H1 (cell line): ENCODE results near the gene FBN1. TPM values are rescaled to one million over a fixed set of nuclear protein-coding genes. Genes with fewer than 3 reads are reported as not detected.

Source experiments
- CTCF ChIA-PET: fragments of 300-600 bp; sonication (Branson Sonifier 250); formaldehyde crosslinking; loops from one replicate; lab custom pipeline; 2021; ENCODE audit not compliant: partially characterized antibody; lab: Charles Lee
- POLR2A ChIA-PET: fragments of 300-600 bp; sonication (Branson Sonifier 250); formaldehyde crosslinking; loops from one replicate; lab custom pipeline; 2021; ENCODE audit warnings: inconsistent platforms; ENCODE audit not compliant: partially characterized antibody; lab: Charles Lee
- DNase-seq, 2 experiments: peaks; one replicate each; pipeline versions ENCODE4 v3.0.0 to v3.0.0-alpha.2; 2010 to 2022; ENCODE audit warnings: low spot score in 2 of 2, low read depth in 1 of 2, mixed read lengths in 1 of 2
- FAIRE-seq: peaks from 2 replicates; lab custom pipeline; 2011; peaks lifted over from hg19 to GRCh38; lab: Jason Lieb, UNC
- H2AFZ ChIP-seq: 2 replicates; pipeline ENCODE4 v1.8.1; 2012; ENCODE audit warnings: low read length, inconsistent platforms
- H2AK5ac ChIP-seq: 2 replicates; pipeline ENCODE4 v1.6.1; 2013; ENCODE audit warnings: low read depth, low read length
- H2BK120ac ChIP-seq: replicated peaks from 2 replicates; pipeline ENCODE3; 2013; ENCODE audit warnings: low read depth, low read length, inconsistent platforms
- H2BK12ac ChIP-seq: 2 replicates; pipeline ENCODE4 v1.6.1; 2013; ENCODE audit warnings: low read depth, low read length
- H2BK15ac ChIP-seq: 2 replicates; pipeline ENCODE4 v1.6.1; 2013; ENCODE audit warnings: low read length
- H2BK20ac ChIP-seq: 2 replicates; pipeline ENCODE4 v1.6.1; 2013; ENCODE audit warnings: low read length
- H2BK5ac ChIP-seq: 2 replicates; pipeline ENCODE4 v1.6.1; 2013; ENCODE audit warnings: low read depth, low read length
- H3K14ac ChIP-seq: 2 replicates; pipeline ENCODE4 v1.6.1; 2013; ENCODE audit warnings: inconsistent platforms; ENCODE audit not compliant: insufficient read length
- H3K18ac ChIP-seq: 2 replicates; pipeline ENCODE4 v1.6.1; 2013; ENCODE audit warnings: low read length; ENCODE audit errors: extremely low read depth
- H3K23ac ChIP-seq: 2 replicates; pipeline ENCODE4 v1.6.1; 2013; ENCODE audit warnings: inconsistent platforms; ENCODE audit not compliant: insufficient read length
- H3K23me2 ChIP-seq: 2 replicates; pipeline ENCODE4 v1.6.1; 2013; ENCODE audit warnings: low read depth, low read length
- H3K27ac ChIP-seq: 2 replicates; pipeline ENCODE4 v1.6.1; 2011; ENCODE audit warnings: low read depth, low read length, inconsistent platforms
- H3K27me3 ChIP-seq, 4 experiments: replicated peaks in 1 of 4; 1 replicate in 1 of 4; 2 replicates in 3 of 4; pipeline versions ENCODE4 v1.6.1 to v1.8.1; 2011 to 2013; ENCODE audit warnings: low read length in 3 of 4, mild to moderate bottlenecking in 3 of 4, inconsistent platforms in 2 of 4, mixed read lengths in 2 of 4, moderate library complexity in 1 of 4; ENCODE audit not compliant: control insufficient read depth in 3 of 4, insufficient read depth in 3 of 4; ENCODE audit errors: extremely low read depth in 1 of 4
- H3K36me3 ChIP-seq, 4 experiments: 2 replicates each; pipeline versions ENCODE4 v1.6.1 to v1.8.1; 2011 to 2013; ENCODE audit warnings: mild to moderate bottlenecking in 4 of 4, low read length in 3 of 4, moderate library complexity in 2 of 4, control low read depth in 1 of 4, inconsistent platforms in 1 of 4; ENCODE audit not compliant: insufficient read depth in 4 of 4, control insufficient read depth in 2 of 4
- H3K4ac ChIP-seq: replicated peaks from 2 replicates; pipeline ENCODE3; 2013; ENCODE audit warnings: low read length, low read depth, mixed read lengths, inconsistent platforms; ENCODE audit not compliant: insufficient read length
- H3K4me1 ChIP-seq, 4 experiments: replicated peaks in 1 of 4; 1 replicate in 1 of 4; 2 replicates in 3 of 4; pipeline versions ENCODE4 v1.6.1 to v1.8.1; 2011 to 2013; ENCODE audit warnings: low read length in 3 of 4, inconsistent platforms in 2 of 4, mixed read lengths in 1 of 4; ENCODE audit not compliant: insufficient read depth in 4 of 4, control insufficient read depth in 3 of 4
- H3K4me2 ChIP-seq, 2 experiments: 2 replicates each; pipeline versions ENCODE4 v1.6.1 to v1.8.1; 2011 to 2013; ENCODE audit warnings: low read depth in 2 of 2, low read length in 2 of 2, control low read depth in 1 of 2, inconsistent platforms in 1 of 2, mild to moderate bottlenecking in 1 of 2; ENCODE audit not compliant: insufficient read depth in 1 of 2
- H3K4me3 ChIP-seq, 4 experiments: fragments of 200-600, 300-600 bp in 1 of 4; sonication (generic), shearing (Covaris generic), sonication (Bioruptor Twin) in 1 of 4; 2 replicates each; pipeline versions ENCODE4 v1.5.1 to v1.8.1; 2011 to 2016; ENCODE audit warnings: low read length in 4 of 4, low read depth in 3 of 4, control low read depth in 2 of 4, inconsistent platforms in 2 of 4, mild to moderate bottlenecking in 2 of 4, mixed read lengths in 1 of 4, moderate library complexity in 1 of 4; ENCODE audit not compliant: insufficient read depth in 2 of 4; ENCODE audit errors: extremely low read depth in 1 of 4
- H3K56ac ChIP-seq: replicated peaks from 2 replicates; pipeline ENCODE3; 2013; ENCODE audit warnings: low read depth, mild to moderate bottlenecking, mixed read lengths, low read length, inconsistent platforms; ENCODE audit not compliant: insufficient read length
- H3K79me1 ChIP-seq: 2 replicates; pipeline ENCODE4 v1.6.1; 2013; ENCODE audit warnings: low read depth, low read length, control low read depth
- H3K79me2 ChIP-seq, 2 experiments: 2 replicates each; pipeline versions ENCODE4 v1.6.1 to v1.8.1; 2012 to 2013; ENCODE audit warnings: low read length in 2 of 2, mild to moderate bottlenecking in 2 of 2, inconsistent platforms in 1 of 2; ENCODE audit not compliant: insufficient read depth in 2 of 2, control insufficient read depth in 1 of 2
- H3K9ac ChIP-seq, 4 experiments: replicated peaks in 1 of 4; 1 replicate in 1 of 4; 2 replicates in 3 of 4; pipeline versions ENCODE4 v1.6.1 to v1.8.1; 2011 to 2013; ENCODE audit warnings: low read depth in 3 of 4, low read length in 3 of 4, control low read depth in 2 of 4, mild to moderate bottlenecking in 2 of 4, moderate library complexity in 2 of 4, inconsistent platforms in 1 of 4; ENCODE audit errors: extremely low read depth in 1 of 4
- H3K9me3 ChIP-seq, 2 experiments: 2 replicates each; pipeline versions ENCODE4 v1.6.1 to v1.8.1; 2012 to 2013; ENCODE audit warnings: mild to moderate bottlenecking in 2 of 2, moderate library complexity in 2 of 2, control low read depth in 1 of 2, inconsistent platforms in 1 of 2, low read depth in 1 of 2, low read length in 1 of 2, mixed read lengths in 1 of 2; ENCODE audit not compliant: insufficient read depth in 2 of 2
- H4K20me1 ChIP-seq, 2 experiments: replicated peaks in 1 of 2; 2 replicates each; pipeline versions ENCODE3 to v1.8.1; 2011 to 2013; ENCODE audit warnings: inconsistent platforms in 2 of 2, low read length in 2 of 2, mild to moderate bottlenecking in 1 of 2; ENCODE audit not compliant: insufficient read depth in 2 of 2, control insufficient read depth in 1 of 2
- H4K5ac ChIP-seq: 2 replicates; pipeline ENCODE4 v1.6.1; 2013; ENCODE audit warnings: low read length, low read depth, mixed read lengths, inconsistent platforms; ENCODE audit not compliant: insufficient read length
- H4K8ac ChIP-seq: 2 replicates; pipeline ENCODE4 v1.8.0; 2013; ENCODE audit warnings: mild to moderate bottlenecking, moderate library complexity, low read length, inconsistent platforms; ENCODE audit not compliant: insufficient read depth; ENCODE audit errors: extremely low read depth
- H4K91ac ChIP-seq: replicated peaks from 2 replicates; pipeline ENCODE3; 2013; ENCODE audit warnings: low read length, mixed read lengths, inconsistent platforms; ENCODE audit not compliant: insufficient read length
- ASH2L ChIP-seq: fragments of 200-600, 300-600 bp; sonication (generic); IDR thresholded peaks from one replicate; pipeline ENCODE4 v1.7.1; 2017; ENCODE audit warnings: low read length
- FOSL1 ChIP-seq: IDR thresholded peaks from 2 replicates; pipeline ENCODE4 v1.6.1; 2011; ENCODE audit warnings: mild to moderate bottlenecking, low read depth, low read length, moderate library complexity; ENCODE audit not compliant: insufficient read depth
- GTF2F1 ChIP-seq: IDR thresholded peaks from 2 replicates; pipeline ENCODE4 v1.6.1; 2012; ENCODE audit warnings: low read depth, low read length, improper control_type of control experiment, borderline replicate concordance
- KDM4A ChIP-seq: IDR thresholded peaks from one replicate; pipeline ENCODE4 v1.7.1; 2012; ENCODE audit warnings: low read depth, mild to moderate bottlenecking, moderate library complexity, low read length, inconsistent platforms; ENCODE audit not compliant: severe bottlenecking
- KDM5A ChIP-seq: fragments of 200-600 bp; IDR thresholded peaks from 2 replicates; pipeline ENCODE4 v1.7.1; 2012; ENCODE audit warnings: mild to moderate bottlenecking, low read length, inconsistent platforms, mixed read lengths
- MAFK ChIP-seq: IDR thresholded peaks from 2 replicates; pipeline ENCODE4 v1.6.1; 2012; ENCODE audit warnings: low read depth, mild to moderate bottlenecking, improper control_type of control experiment, low read length
- NANOG ChIP-seq: IDR thresholded peaks from 2 replicates; pipeline ENCODE4 v1.6.1; 2011; ENCODE audit warnings: low read length, low read depth, mild to moderate bottlenecking, inconsistent platforms; ENCODE audit not compliant: insufficient read depth, poor library complexity, severe bottlenecking
- RXRA ChIP-seq: IDR thresholded peaks from 2 replicates; pipeline ENCODE4 v1.6.1; 2011; ENCODE audit warnings: low read depth, mild to moderate bottlenecking, low read length, moderate library complexity; ENCODE audit not compliant: insufficient read depth
- SRF ChIP-seq: IDR thresholded peaks from 2 replicates; pipeline ENCODE4 v1.6.1; 2011; ENCODE audit warnings: mild to moderate bottlenecking, low read depth, low read length, moderate library complexity
- ZNF274 ChIP-seq: IDR thresholded peaks from 2 replicates; pipeline ENCODE4 v1.7.0; 2012; ENCODE audit warnings: low read length, borderline replicate concordance; ENCODE audit errors: extremely low read depth
- WGBS, 2 experiments: shearing (Covaris generic) in 1 of 2; methylation state at CpG; one replicate each; pipeline versions ENCODE4 v1.1.6 to v1.1.7; 2013 to 2015; ENCODE audit warnings: low lambda C conversion rate in 2 of 2, mixed read lengths in 2 of 2, inconsistent platforms in 1 of 2, low coverage in 1 of 2, missing lambda C conversion rate in 1 of 2; ENCODE audit not compliant: insufficient replicate concordance in 2 of 2, insufficient coverage in 1 of 2, insufficient read length in 1 of 2; ENCODE audit errors: extremely low coverage in 1 of 2, missing lambda C conversion rate in 1 of 2; 5-methylcytosine and 5-hydroxymethylcytosine counted together
- polyA plus RNA-seq, 7 experiments: library from polyadenylated mRNA; depleted of rRNA in 3 of 7; stranded (reverse) in 5 of 7; unstranded in 2 of 7; fragments of >200 nt in 5 of 7; fragments of 200-250 nt in 2 of 7; gene quantifications; 1 replicate in 5 of 7; 2 replicates in 1 of 7; 4 replicates in 1 of 7; pipeline versions ENCODE4 v1.2.1 to v1.2.3, GENCODE V29; 2011 to 2013; ENCODE audit warnings: missing spikeins in 2 of 7, mixed read lengths in 2 of 7
- total RNA-seq: library from RNA; stranded (reverse); fragmentation: NEBNext Ultra II Directional; extraction: Animal tissue kit (Norgen Biotek cat#: 25700); gene quantifications from 2 replicates; pipeline ENCODE4 v1.2.1, GENCODE V29; 2021
- TF ChIP-seq, protein P1 (sequence below): IDR thresholded peaks from 2 replicates; pipeline ENCODE4 v1.6.1; 2012; ENCODE audit warnings: low read length, inconsistent platforms
- TF ChIP-seq, protein P2 (sequence below): IDR thresholded peaks from 2 replicates; pipeline ENCODE4 v1.6.1; 2012; ENCODE audit warnings: inconsistent platforms

Gene FBN1
- total and polyA plus RNA-seq, 2 of the 8 experiments (the other 6 are each of a cell fraction or from before 2014, with no cell fraction given) = 3.0 to 4.0 TPM

DNA sequence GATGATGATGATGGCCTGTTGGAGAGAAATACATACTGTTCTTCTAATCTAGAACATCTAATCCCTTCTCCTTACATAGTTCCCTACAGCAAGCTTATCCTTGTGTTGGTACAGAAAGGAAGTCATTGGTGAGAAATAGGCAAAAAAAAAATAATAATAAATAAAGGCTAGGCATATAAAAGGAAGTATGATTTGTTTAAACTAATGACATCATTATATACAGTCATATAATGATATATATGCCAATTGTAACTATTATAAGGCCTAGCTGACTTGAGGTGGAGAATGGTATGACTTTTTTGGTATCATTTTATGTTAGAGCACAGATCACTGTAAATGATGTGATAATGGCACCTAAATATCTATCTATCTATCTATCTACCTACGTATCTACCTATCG, 171.8 kb downstream of the FBN1 start:
- H3K4ac ChIP-seq = no peak overlapping the region
- ChIA-PET POLR2A (no interaction called here), CTCF (no interaction called here)
- no peaks in the 10 kb centered on the region for H3K79me1 ChIP-seq
- no peaks in the 10 kb centered on the region for H4K20me1 ChIP-seq
- WGBS, 2 experiments = 95% methylated on average over 2 of the region's 2 CpGs; no CpG with 5 or more reads in 1 of the 2 experiments
- H3K23ac ChIP-seq = no peak overlapping the region
- H3K4me3 ChIP-seq = no peak overlapping the region
- no peak overlapping the region for H3K14ac ChIP-seq
- H3K27ac ChIP-seq = no peak overlapping the region
- H3K9me3 ChIP-seq = no peaks in the 10 kb centered on the region
- H2AK5ac ChIP-seq = no peak overlapping the region
- no peak overlapping the region for H3K4me2 ChIP-seq
- H2BK120ac ChIP-seq = no peak overlapping the region
- no peak overlapping the region for H4K91ac ChIP-seq
- FAIRE-seq = no peak
- 0 out of 8 replicates have a peak, but pooled peaks cover 0 to 2% (median 0%) of the 10 kb centered on the region in 4 experiments for H3K36me3 ChIP-seq
- H2AFZ ChIP-seq = no peak overlapping the region
- no peak for DNase-seq
- no peaks in the 10 kb centered on the region for H3K79me2 ChIP-seq
- no peak overlapping the region for H3K56ac ChIP-seq
- no peak overlapping the region for H3K18ac ChIP-seq
- H4K8ac ChIP-seq = no peak overlapping the region
- H3K9ac ChIP-seq = no peak overlapping the region
- no peak overlapping the region for H4K5ac ChIP-seq
- peaks cover 0 to 3% (median 0%) of the 10 kb centered on the region in 4 experiments; a peak in 1 of 7 replicates for H3K4me1 ChIP-seq
- no peak overlapping the region for H2BK20ac ChIP-seq
- H3K27me3 ChIP-seq = no peaks in the 10 kb centered on the region
- no peak overlapping the region for H2BK15ac ChIP-seq
- H2BK12ac ChIP-seq = no peak overlapping the region
- no peak overlapping the region for H2BK5ac ChIP-seq
- no peaks in the 10 kb centered on the region for H3K23me2 ChIP-seq
- TF ChIP-seq, protein P1, sequence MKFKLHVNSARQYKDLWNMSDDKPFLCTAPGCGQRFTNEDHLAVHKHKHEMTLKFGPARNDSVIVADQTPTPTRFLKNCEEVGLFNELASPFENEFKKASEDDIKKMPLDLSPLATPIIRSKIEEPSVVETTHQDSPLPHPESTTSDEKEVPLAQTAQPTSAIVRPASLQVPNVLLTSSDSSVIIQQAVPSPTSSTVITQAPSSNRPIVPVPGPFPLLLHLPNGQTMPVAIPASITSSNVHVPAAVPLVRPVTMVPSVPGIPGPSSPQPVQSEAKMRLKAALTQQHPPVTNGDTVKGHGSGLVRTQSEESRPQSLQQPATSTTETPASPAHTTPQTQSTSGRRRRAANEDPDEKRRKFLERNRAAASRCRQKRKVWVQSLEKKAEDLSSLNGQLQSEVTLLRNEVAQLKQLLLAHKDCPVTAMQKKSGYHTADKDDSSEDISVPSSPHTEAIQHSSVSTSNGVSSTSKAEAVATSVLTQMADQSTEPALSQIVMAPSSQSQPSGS = no peak
- no peak for TF ChIP-seq ASH2L
- TF ChIP-seq NANOG = no peak
- TF ChIP-seq KDM5A = no peak
- no peak for TF ChIP-seq MAFK
- no peak for TF ChIP-seq ZNF274
- no peak for TF ChIP-seq FOSL1
- TF ChIP-seq, protein P2, sequence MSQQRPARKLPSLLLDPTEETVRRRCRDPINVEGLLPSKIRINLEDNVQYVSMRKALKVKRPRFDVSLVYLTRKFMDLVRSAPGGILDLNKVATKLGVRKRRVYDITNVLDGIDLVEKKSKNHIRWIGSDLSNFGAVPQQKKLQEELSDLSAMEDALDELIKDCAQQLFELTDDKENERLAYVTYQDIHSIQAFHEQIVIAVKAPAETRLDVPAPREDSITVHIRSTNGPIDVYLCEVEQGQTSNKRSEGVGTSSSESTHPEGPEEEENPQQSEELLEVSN = no peak
- no peak for TF ChIP-seq SRF
- TF ChIP-seq GTF2F1 = no peak
- TF ChIP-seq RXRA = no peak
- no peak for TF ChIP-seq KDM4A
